Neural cell (in vitro differentiated cells): ENCODE measurements around the gene P3H1. TPM values are rescaled to one million over a fixed set of nuclear protein-coding genes. Genes with fewer than 3 reads are reported as not detected.

ENCODE experiments used
- H2AFZ ChIP-seq: fragments of 200-600, 300-800 bp; sonication (generic), shearing (Covaris generic); 2 replicates; pipeline ENCODE4 v1.6.0; 2014; ENCODE audit warnings: low read depth, mild to moderate bottlenecking, antibody characterized with exemption, low read length, moderate library complexity
- H3F3A ChIP-seq: fragments of 200-600 bp; shearing (Covaris generic); 2 replicates; pipeline ENCODE4 v1.6.1; 2016; ENCODE audit warnings: mild to moderate bottlenecking, moderate library complexity, mixed read lengths, antibody characterized with exemption, low read length; ENCODE audit not compliant: insufficient read depth, poor library complexity, severe bottlenecking
- H3K27ac ChIP-seq: fragments of 200-600, 300-800 bp; sonication (generic), shearing (Covaris generic); 2 replicates; pipeline ENCODE4 v1.5.1; 2014; ENCODE audit warnings: mild to moderate bottlenecking, low read length, moderate library complexity
- H3K27me3 ChIP-seq: fragments of 300-800, 200-600 bp; sonication (generic), shearing (Covaris generic); 2 replicates; pipeline ENCODE4 v1.6.0; 2014; ENCODE audit warnings: mild to moderate bottlenecking, low read depth, low read length, moderate library complexity; ENCODE audit not compliant: insufficient read depth
- H3K36me3 ChIP-seq: fragments of 300-800, 200-600 bp; sonication (generic), shearing (Covaris generic); 2 replicates; pipeline ENCODE4 v1.5.1; 2014; ENCODE audit warnings: mild to moderate bottlenecking, antibody characterized with exemption, low read length, moderate library complexity; ENCODE audit not compliant: insufficient read depth
- H3K4me2 ChIP-seq: fragments of 300-800, 200-600 bp; sonication (generic), shearing (Covaris generic); 2 replicates; pipeline ENCODE4 v1.6.0; 2014; ENCODE audit warnings: mild to moderate bottlenecking, low read length
- H3K4me3 ChIP-seq: fragments of 300-800, 200-600 bp; sonication (generic), shearing (Covaris generic); 2 replicates; pipeline ENCODE4 v1.5.1; 2014; ENCODE audit warnings: mild to moderate bottlenecking, low read length, moderate library complexity
- H3K79me2 ChIP-seq: fragments of 200-600 bp; shearing (Covaris generic); replicated peaks from 2 replicates; pipeline ENCODE4 v1.6.0; 2014; ENCODE audit warnings: mild to moderate bottlenecking, low read length, moderate library complexity; ENCODE audit not compliant: insufficient read depth
- H3K9ac ChIP-seq: fragments of 300-800, 200-600 bp; sonication (generic), shearing (Covaris generic); 2 replicates; pipeline ENCODE4 v1.6.1; 2016; ENCODE audit warnings: mild to moderate bottlenecking, low read length, mixed read lengths
- H3K9me2 ChIP-seq: fragments of 200-600 bp; shearing (Covaris generic); 2 replicates; pipeline ENCODE4 v1.6.1; 2016; ENCODE audit warnings: mild to moderate bottlenecking, low read length, mixed read lengths; ENCODE audit not compliant: insufficient read depth
- H3K9me3 ChIP-seq: fragments of 200-600, 300-800 bp; sonication (generic), shearing (Covaris generic); 2 replicates; pipeline ENCODE4 v1.6.1; 2016; ENCODE audit warnings: mild to moderate bottlenecking, mixed run types, low read length, moderate library complexity, mixed read lengths
- H4K20me1 ChIP-seq: fragments of 200-600 bp; shearing (Covaris generic); 2 replicates; pipeline ENCODE4 v1.6.1; 2016; ENCODE audit warnings: mild to moderate bottlenecking, mixed run types; ENCODE audit not compliant: insufficient read depth
- CTCF ChIP-seq: fragments of 450-650 bp; IDR thresholded peaks from 2 replicates; pipeline ENCODE4 v1.5.1; 2014; ENCODE audit warnings: antibody characterized with exemption, mild to moderate bottlenecking, moderate library complexity; ENCODE audit not compliant: poor library complexity, severe bottlenecking
- EP300 ChIP-seq: fragments of 450-650 bp; conservative IDR thresholded peaks from 2 replicates; pipeline ENCODE4 v1.6.1; 2014; ENCODE audit warnings: antibody characterized with exemption, mild to moderate bottlenecking, moderate library complexity; ENCODE audit not compliant: poor library complexity, severe bottlenecking
- EZH2 ChIP-seq: fragments of 200-600, 300-800 bp; shearing (Covaris generic), sonication (generic); IDR thresholded peaks from 2 replicates; pipeline ENCODE4 v1.6.1; 2014; ENCODE audit warnings: antibody characterized with exemption, low read length, borderline replicate concordance, mild to moderate bottlenecking; ENCODE audit not compliant: insufficient read depth, poor library complexity, severe bottlenecking
- MXI1 ChIP-seq: fragments of 450-650 bp; conservative IDR thresholded peaks from 2 replicates; pipeline ENCODE4 v1.6.1; 2014; ENCODE audit warnings: antibody characterized with exemption, mild to moderate bottlenecking; ENCODE audit not compliant: poor library complexity, severe bottlenecking
- POLR2AphosphoS5 ChIP-seq: IDR thresholded peaks from 2 replicates; pipeline ENCODE4 v1.6.1; 2012
- RAD21 ChIP-seq: fragments of 450-650 bp; conservative IDR thresholded peaks from 2 replicates; pipeline ENCODE4 v1.6.1; 2014; ENCODE audit warnings: antibody characterized with exemption, mild to moderate bottlenecking, moderate library complexity
- REST ChIP-seq: IDR thresholded peaks from 2 replicates; pipeline ENCODE4 v1.6.1; 2012; ENCODE audit warnings: borderline replicate concordance
- SMC3 ChIP-seq: fragments of 450-650 bp; conservative IDR thresholded peaks from 2 replicates; pipeline ENCODE4 v1.6.1; 2014; ENCODE audit warnings: antibody characterized with exemption, mild to moderate bottlenecking, moderate library complexity; ENCODE audit not compliant: poor library complexity
- TAF1 ChIP-seq: IDR thresholded peaks from 2 replicates; pipeline ENCODE4 v1.6.1; 2012; ENCODE audit warnings: low read depth
- polyA plus RNA-seq: library from polyadenylated mRNA; depleted of rRNA; stranded (reverse); fragments of >200 nt; gene quantifications from 2 replicates; pipeline ENCODE4 v1.2.3, GENCODE V29; 2014

The P3H1 gene
- polyA plus RNA-seq, 1 donor from 2014 or later, result 32.4 TPM

- no peak overlapping the region for H3K4me2 ChIP-seq
- H3F3A ChIP-seq, result no peaks in the 10 kb centered on the region
- no peaks in the 10 kb centered on the region for H3K36me3 ChIP-seq
- H3K79me2 ChIP-seq, result no peaks in the 10 kb centered on the region
- no peaks in the 10 kb centered on the region for H4K20me1 ChIP-seq
- no peaks in the 10 kb centered on the region for H3K9me2 ChIP-seq
- no peak for TF ChIP-seq TAF1
- no peak for TF ChIP-seq RAD21
- no peak for TF ChIP-seq MXI1
- no peak for TF ChIP-seq CTCF
- no peak overlapping the region for H3K9ac ChIP-seq
- H3K4me3 ChIP-seq, result no peak overlapping the region
- no peaks in the 10 kb centered on the region for H3K9me3 ChIP-seq
- H3K27ac ChIP-seq, result no peak overlapping the region
- no peaks in the 10 kb centered on the region for H3K27me3 ChIP-seq
- H2AFZ ChIP-seq, result no peak overlapping the region
Measured at GRCh38 chr1:42742141-42742540, 24.7 kb downstream of the P3H1 start.

GRCh38 chr1:42741706-42742105 lies 25.1 kb downstream of the P3H1 start:
- H4K20me1 ChIP-seq, result no peaks in the 10 kb centered on the region
- no peaks in the 10 kb centered on the region for H3K79me2 ChIP-seq
- H3K9me2 ChIP-seq, result no peaks in the 10 kb centered on the region
- H2AFZ ChIP-seq, result no peak overlapping the region
- H3K9ac ChIP-seq, result no peak overlapping the region
- no peak overlapping the region for H3K4me2 ChIP-seq
- no peak overlapping the region for H3K27ac ChIP-seq
- no peaks in the 10 kb centered on the region for H3F3A ChIP-seq
- no peaks in the 10 kb centered on the region for H3K36me3 ChIP-seq
- no peak overlapping the region for H3K4me3 ChIP-seq
- no peak for TF ChIP-seq CTCF
- TF ChIP-seq TAF1, result no peak
- TF ChIP-seq EZH2, result no peak
- no peak for TF ChIP-seq RAD21
- no peak for TF ChIP-seq EP300
- no peak for TF ChIP-seq POLR2AphosphoS5
- no peak for TF ChIP-seq MXI1
- TF ChIP-seq REST, result no peak
- TF ChIP-seq SMC3, result no peak
- H3K9me3 ChIP-seq, result no peaks in the 10 kb centered on the region
- no peaks in the 10 kb centered on the region for H3K27me3 ChIP-seq
